ENCODE measurements around the gene ALKBH5. TPM values are rescaled to one million over a fixed set of nuclear protein-coding genes. Genes with fewer than 3 reads are reported as not detected.

ALKBH5 gene
- total RNA-seq: 101 to 110 TPM (median 108 TPM) in 3 replicates
- long read RNA-seq, transcript ALKBH5-201 (4 exons, 2,748 nt): major isoform, 504 of 524 reads
- long read RNA-seq, partial matches to known transcripts: 0 of 524 reads
- long read RNA-seq, other reads (novel, unspliced or antisense): 19 of 524 reads

DNA sequence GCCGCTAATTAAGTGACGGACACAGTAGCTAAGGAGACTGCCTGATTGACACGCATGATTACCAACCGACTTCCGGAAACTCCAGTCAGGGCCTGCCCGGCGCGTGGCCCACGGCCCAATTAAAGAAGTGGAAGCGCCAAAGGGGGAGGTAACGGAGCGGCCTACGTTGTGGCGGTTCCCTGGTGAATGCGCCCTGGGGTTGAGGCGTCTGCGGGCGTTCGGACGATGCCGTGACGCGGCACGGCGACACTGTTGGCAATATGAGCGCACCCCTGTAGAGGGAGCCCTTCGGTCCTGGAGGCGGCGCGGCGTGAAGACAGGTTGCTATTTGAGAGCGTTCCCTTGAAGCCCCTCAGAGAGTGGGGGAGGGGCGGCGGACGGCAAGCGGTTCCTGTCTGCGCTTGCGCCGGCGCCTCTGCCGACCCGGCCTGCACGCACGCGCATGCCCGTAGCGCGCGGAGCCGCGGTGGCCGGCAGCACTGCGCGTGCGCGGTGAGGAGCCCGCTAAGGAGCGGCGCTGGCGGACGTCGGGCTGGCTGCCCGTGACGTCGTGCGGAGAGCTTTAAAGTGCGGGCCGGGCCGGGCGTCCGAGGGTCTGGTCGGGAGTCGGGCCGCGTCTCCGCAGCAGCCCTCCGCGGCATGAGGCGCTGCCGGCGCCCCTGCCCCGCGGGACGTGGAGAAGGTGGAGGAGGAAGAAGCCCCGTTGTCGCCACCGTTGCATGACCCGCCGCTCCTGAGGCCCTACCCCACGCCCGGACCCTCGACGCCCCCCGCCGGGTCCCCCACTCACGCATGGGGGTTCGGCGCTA, at the start of gene ALKBH5:
Gene ALKBH5 (plus strand): TSS at position 495 of the 809 bp plus-strand sequence. CDS start 416 bp downstream, outside the sequence.
- H3K36me3 Mint-ChIP-seq (ENCODE audit: low read depth): peaks cover 8% of the 10 kb centered on the region
- peak; percentile 98 for DNase-seq (ENCODE audit: low spot score)
- peaks cover 48% of the 10 kb centered on the region for H3K4me1 Mint-ChIP-seq (ENCODE audit: low read depth)
- TF ChIP-seq, protein P1, sequence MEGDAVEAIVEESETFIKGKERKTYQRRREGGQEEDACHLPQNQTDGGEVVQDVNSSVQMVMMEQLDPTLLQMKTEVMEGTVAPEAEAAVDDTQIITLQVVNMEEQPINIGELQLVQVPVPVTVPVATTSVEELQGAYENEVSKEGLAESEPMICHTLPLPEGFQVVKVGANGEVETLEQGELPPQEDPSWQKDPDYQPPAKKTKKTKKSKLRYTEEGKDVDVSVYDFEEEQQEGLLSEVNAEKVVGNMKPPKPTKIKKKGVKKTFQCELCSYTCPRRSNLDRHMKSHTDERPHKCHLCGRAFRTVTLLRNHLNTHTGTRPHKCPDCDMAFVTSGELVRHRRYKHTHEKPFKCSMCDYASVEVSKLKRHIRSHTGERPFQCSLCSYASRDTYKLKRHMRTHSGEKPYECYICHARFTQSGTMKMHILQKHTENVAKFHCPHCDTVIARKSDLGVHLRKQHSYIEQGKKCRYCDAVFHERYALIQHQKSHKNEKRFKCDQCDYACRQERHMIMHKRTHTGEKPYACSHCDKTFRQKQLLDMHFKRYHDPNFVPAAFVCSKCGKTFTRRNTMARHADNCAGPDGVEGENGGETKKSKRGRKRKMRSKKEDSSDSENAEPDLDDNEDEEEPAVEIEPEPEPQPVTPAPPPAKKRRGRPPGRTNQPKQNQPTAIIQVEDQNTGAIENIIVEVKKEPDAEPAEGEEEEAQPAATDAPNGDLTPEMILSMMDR (IDR thresholded peaks at IDR 0.05): peak; percentile 71
- H3K9me3 Mint-ChIP-seq (ENCODE audit: low read depth): no peaks in the 10 kb centered on the region
- H3K4me3 Mint-ChIP-seq (ENCODE audit: unreplicated experiment): peak within 1 kb of the TSS; percentile 92
- H3K27me3 Mint-ChIP-seq (ENCODE audit: low read depth): no peaks in the 10 kb centered on the region
- H3K27ac Mint-ChIP-seq (ENCODE audit: unreplicated experiment): peak within 1 kb of the TSS; percentile 99

DNA sequence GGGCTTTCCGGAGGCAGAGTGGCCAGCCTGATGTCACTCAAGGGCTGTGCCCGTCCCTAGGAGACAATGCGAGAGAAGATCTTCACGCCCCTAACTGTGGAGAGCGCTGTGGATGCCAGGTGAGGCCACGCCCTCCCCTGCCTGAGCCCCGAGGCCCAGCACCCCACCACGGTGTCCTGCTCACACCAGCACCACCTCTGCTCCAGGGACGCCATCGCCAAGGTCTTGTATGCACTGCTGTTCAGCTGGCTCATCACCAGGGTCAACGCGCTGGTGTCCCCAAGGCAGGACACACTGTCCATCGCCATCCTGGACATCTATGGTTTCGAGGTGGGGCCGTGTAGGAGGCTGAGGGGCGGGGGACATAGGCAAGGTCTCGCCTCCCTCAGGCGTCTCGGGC, 47.3 kb upstream of the ALKBH5 start:
- H3K9me3 Mint-ChIP-seq (ENCODE audit: low read depth): no peaks in the 10 kb centered on the region
- no peaks in the 10 kb centered on the region for H3K36me3 Mint-ChIP-seq (ENCODE audit: low read depth)
- no peaks in the 10 kb centered on the region for H3K4me1 Mint-ChIP-seq (ENCODE audit: low read depth)
- no peak overlapping the region for H3K27ac Mint-ChIP-seq (ENCODE audit: unreplicated experiment)
- peaks cover 3% of the 10 kb centered on the region for H3K27me3 Mint-ChIP-seq (ENCODE audit: low read depth)
- no peak overlapping the region for H3K4me3 Mint-ChIP-seq (ENCODE audit: unreplicated experiment)
- TF ChIP-seq, protein P1 (IDR thresholded peaks at IDR 0.05): no peak
- no peak for DNase-seq (ENCODE audit: low spot score)

DNA sequence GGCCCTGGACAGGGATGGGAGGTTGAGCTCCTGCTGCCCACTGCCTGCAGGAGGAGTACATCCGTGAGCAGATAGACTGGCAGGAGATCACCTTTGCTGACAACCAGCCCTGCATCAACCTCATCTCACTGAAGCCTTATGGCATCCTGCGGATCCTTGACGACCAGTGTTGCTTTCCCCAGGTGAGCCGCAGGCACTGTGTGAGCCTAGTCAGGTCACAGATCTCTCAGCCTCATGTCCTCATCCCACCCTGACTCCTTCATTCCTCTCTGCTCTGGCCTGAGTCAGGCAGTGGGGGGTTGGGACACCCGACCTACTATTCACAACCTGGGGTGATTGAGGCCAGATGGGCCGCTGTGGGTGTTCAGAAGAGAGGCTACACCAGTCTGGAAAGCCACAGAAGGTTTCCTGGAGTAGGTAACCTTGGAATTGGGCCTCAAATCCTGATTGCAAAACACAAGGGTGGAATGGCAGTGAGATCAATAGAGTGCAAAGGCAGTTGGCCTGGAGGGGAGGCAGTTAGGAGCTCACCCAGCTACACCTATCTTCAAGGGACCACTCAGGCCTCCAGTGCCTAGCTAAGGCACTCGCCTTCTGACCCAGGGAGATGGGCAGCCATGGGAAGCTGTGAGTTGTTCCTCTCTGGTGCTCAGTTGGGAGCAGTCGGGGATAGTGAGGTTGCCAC, 45.4 kb upstream of the ALKBH5 start:
- Mint-ChIP-seq H3K9me3 (ENCODE audit: low read depth) (no peaks in the 10 kb centered on the region), H3K36me3 (ENCODE audit: low read depth) (no peaks in the 10 kb centered on the region), H3K4me3 (ENCODE audit: unreplicated experiment) (no peak overlapping the region), H3K4me1 (ENCODE audit: low read depth) (no peaks in the 10 kb centered on the region), H3K27ac (ENCODE audit: unreplicated experiment) (no peak overlapping the region), H3K27me3 (ENCODE audit: low read depth) (peaks cover 3% of the 10 kb centered on the region)
- DNase-seq (ENCODE audit: low spot score): no peak
- TF ChIP-seq, protein P1 (IDR thresholded peaks at IDR 0.05): no peak

DNA sequence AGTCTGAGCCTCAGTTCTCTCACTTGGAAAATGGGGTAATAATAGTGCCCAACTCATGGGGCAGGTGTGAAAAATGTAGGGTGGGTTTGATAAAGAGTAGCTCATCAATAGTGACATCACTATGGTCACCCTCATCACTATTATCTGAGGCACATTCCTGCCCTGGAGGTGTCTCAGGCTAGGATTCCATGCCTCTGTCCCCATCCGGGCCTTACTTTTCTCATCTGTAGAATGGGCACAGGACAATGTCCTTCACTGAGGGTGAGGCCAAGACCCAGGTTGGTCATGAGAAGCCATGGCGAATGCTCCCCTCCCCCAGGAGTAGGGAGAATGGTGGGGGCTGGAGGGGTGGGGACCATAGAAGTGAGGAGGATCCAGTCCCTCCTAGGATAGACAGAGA, 44.5 kb upstream of the ALKBH5 start:
- no peak overlapping the region for H3K27ac Mint-ChIP-seq (ENCODE audit: unreplicated experiment)
- no peak overlapping the region for H3K4me3 Mint-ChIP-seq (ENCODE audit: unreplicated experiment)
- H3K36me3 Mint-ChIP-seq (ENCODE audit: low read depth): no peaks in the 10 kb centered on the region
- TF ChIP-seq, protein P1 (IDR thresholded peaks at IDR 0.05): no peak
- DNase-seq (ENCODE audit: low spot score): no peak
- H3K4me1 Mint-ChIP-seq (ENCODE audit: low read depth): no peaks in the 10 kb centered on the region
- H3K27me3 Mint-ChIP-seq (ENCODE audit: low read depth): peaks cover 3% of the 10 kb centered on the region
- no peaks in the 10 kb centered on the region for H3K9me3 Mint-ChIP-seq (ENCODE audit: low read depth)

DNA sequence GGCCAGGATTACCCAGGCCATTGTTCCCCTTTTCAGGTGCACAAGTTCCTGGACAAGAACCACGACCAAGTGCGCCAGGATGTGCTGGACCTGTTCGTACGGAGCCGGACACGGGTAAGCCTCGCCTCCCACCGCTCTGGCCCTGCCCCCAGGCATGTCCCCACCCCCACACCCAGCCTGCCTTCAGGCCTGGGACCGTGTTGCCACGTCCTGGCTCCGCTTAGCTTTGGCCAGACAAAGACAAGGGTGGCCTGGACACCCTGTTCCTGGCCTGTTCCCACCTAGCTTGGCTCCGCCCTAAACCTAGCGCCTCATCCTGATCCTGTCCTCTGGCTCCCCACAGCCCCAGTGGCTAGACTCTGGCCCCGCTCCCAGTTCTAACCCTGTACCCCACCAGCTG, 44.1 kb upstream of the ALKBH5 start:
- Mint-ChIP-seq H3K9me3 (ENCODE audit: low read depth) (no peaks in the 10 kb centered on the region), H3K27ac (ENCODE audit: unreplicated experiment) (no peak overlapping the region), H3K4me1 (ENCODE audit: low read depth) (no peaks in the 10 kb centered on the region), H3K27me3 (ENCODE audit: low read depth) (peaks cover 3% of the 10 kb centered on the region), H3K4me3 (ENCODE audit: unreplicated experiment) (no peak overlapping the region), H3K36me3 (ENCODE audit: low read depth) (no peaks in the 10 kb centered on the region)
- no peak for DNase-seq (ENCODE audit: low spot score)
- TF ChIP-seq, protein P1 (IDR thresholded peaks at IDR 0.05): no peak

Measured in chondrocyte (in vitro differentiated cells).